Mesodermal cell (in vitro differentiated cells): ENCODE measurements around the gene H1-8.
"Not testable (repeated sequence)": the region's sequence is repeated elsewhere in the genome, so short reads cannot be mapped to it uniquely, and the experiment has no call there.

ENCODE experiments used
- H3K27ac ChIP-seq: 2 replicates; pipeline ENCODE4 v1.7.0; 2013; ENCODE audit warnings: mild to moderate bottlenecking, low read depth, low read length, moderate library complexity; ENCODE audit not compliant: severe bottlenecking
- H3K36me3 ChIP-seq: 2 replicates; pipeline ENCODE4 v1.7.1; 2013; ENCODE audit warnings: mild to moderate bottlenecking, low read length, moderate library complexity; ENCODE audit not compliant: control insufficient read depth, insufficient read depth
- H3K4me1 ChIP-seq: one replicate; pipeline ENCODE4 v1.7.1; 2013; ENCODE audit warnings: mild to moderate bottlenecking, low read length; ENCODE audit not compliant: insufficient read depth, control insufficient read depth, poor library complexity, severe bottlenecking
- H3K4me3 ChIP-seq: 2 replicates; pipeline ENCODE4 v1.7.0; 2013; ENCODE audit warnings: low read length, control low read depth, mild to moderate bottlenecking; ENCODE audit not compliant: insufficient read depth, poor library complexity, severe bottlenecking; ENCODE audit errors: extremely low read depth
- H3K9me3 ChIP-seq: 2 replicates; pipeline ENCODE4 v1.7.1; 2013; ENCODE audit warnings: mild to moderate bottlenecking, low read length, moderate library complexity; ENCODE audit not compliant: control insufficient read depth
- WGBS, 2 experiments: methylation state at CpG; one replicate each; pipeline ENCODE4 v1.1.5; 2013; ENCODE audit warnings: missing lambda C conversion rate in 2 of 2; ENCODE audit not compliant: insufficient coverage in 2 of 2; 5-methylcytosine and 5-hydroxymethylcytosine counted together

The H1-8 gene

GRCh38 chr3:129515821-129516432 is 27.0 kb upstream of the H1-8 start:
- not testable (repeated sequence) for H3K4me1 ChIP-seq, H3K27ac ChIP-seq, H3K9me3 ChIP-seq, H3K4me3 ChIP-seq
- WGBS, 2 experiments: 95 to 96% methylated on average over 3 to 7 of the region's 7 CpGs
- peaks cover 23% of the 10 kb centered on the region for H3K36me3 ChIP-seq

GRCh38 chr3:129517516-129517915 is 25.5 kb upstream of the H1-8 start:
- Histone ChIP-seq H3K9me3 (no peaks in the 10 kb centered on the region), H3K27ac (no peak overlapping the region), H3K4me1 (no peaks in the 10 kb centered on the region), H3K36me3 (peaks cover 14% of the 10 kb centered on the region), H3K4me3 (no peak overlapping the region)
- whole genome bisulfite sequencing, 2 experiments: 88 to 98% methylated on average over 7 of the region's 7 CpGs

- H3K36me3 ChIP-seq: peaks cover 10% of the 10 kb centered on the region
- H3K27ac ChIP-seq: no peak overlapping the region
- H3K4me3 ChIP-seq: no peak overlapping the region
- no peaks in the 10 kb centered on the region for H3K9me3 ChIP-seq
- 89 to 93% methylated on average over 6 to 7 of the region's 8 CpGs for WGBS, 2 experiments
- H3K4me1 ChIP-seq: no peaks in the 10 kb centered on the region
Measured at GRCh38 chr3:129518038-129518561, 24.9 kb upstream of the H1-8 start.

GRCh38 chr3:129518581-129518980 is 24.4 kb upstream of the H1-8 start:
- Histone ChIP-seq H3K27ac (no peak overlapping the region), H3K4me3 (no peak overlapping the region), H3K4me1 (no peaks in the 10 kb centered on the region), H3K9me3 (no peaks in the 10 kb centered on the region), H3K36me3 (peaks cover 10% of the 10 kb centered on the region)
- 88 to 95% methylated on average over 4 to 5 of the region's 8 CpGs for WGBS, 2 experiments

GRCh38 chr3:129519449-129519848 is 23.5 kb upstream of the H1-8 start:
- Histone ChIP-seq H3K4me3 (no peak overlapping the region), H3K9me3 (no peaks in the 10 kb centered on the region), H3K27ac (no peak overlapping the region), H3K4me1 (no peaks in the 10 kb centered on the region), H3K36me3 (peaks cover 10% of the 10 kb centered on the region)
- WGBS, 2 experiments: 91 to 96% methylated on average over 9 to 10 of the region's 10 CpGs

- Histone ChIP-seq H3K9me3 (no peaks in the 10 kb centered on the region), H3K36me3 (peaks cover 10% of the 10 kb centered on the region), H3K27ac (no peak overlapping the region), H3K4me1 (no peaks in the 10 kb centered on the region), H3K4me3 (no peak overlapping the region)
- 90 to 97% methylated on average over 12 to 13 of the region's 15 CpGs for WGBS, 2 experiments
Measured at GRCh38 chr3:129519896-129520715, 22.9 kb upstream of the H1-8 start.

GRCh38 chr3:129520960-129521359 is 22.0 kb upstream of the H1-8 start:
- H3K4me1 ChIP-seq: no peaks in the 10 kb centered on the region
- no peaks in the 10 kb centered on the region for H3K9me3 ChIP-seq
- peaks cover 9% of the 10 kb centered on the region for H3K36me3 ChIP-seq
- WGBS, 2 experiments: 89 to 93% methylated on average over 3 to 4 of the region's 4 CpGs
- no peak overlapping the region for H3K4me3 ChIP-seq
- H3K27ac ChIP-seq: no peak overlapping the region

- H3K4me1 ChIP-seq: no peaks in the 10 kb centered on the region
- no peaks in the 10 kb centered on the region for H3K9me3 ChIP-seq
- H3K4me3 ChIP-seq: no peak overlapping the region
- 66 to 93% methylated on average over 2 to 3 of the region's 8 CpGs for WGBS, 2 experiments
- peaks cover 4% of the 10 kb centered on the region for H3K36me3 ChIP-seq
- no peak overlapping the region for H3K27ac ChIP-seq
Measured at GRCh38 chr3:129521611-129522010, 21.4 kb upstream of the H1-8 start.

- Histone ChIP-seq H3K27ac (no peak overlapping the region), H3K36me3 (no peaks in the 10 kb centered on the region), H3K4me3 (no peak overlapping the region), H3K4me1 (no peaks in the 10 kb centered on the region), H3K9me3 (no peaks in the 10 kb centered on the region)
- WGBS, 2 experiments: 92 to 94% methylated on average over 5 of the region's 5 CpGs
Measured at GRCh38 chr3:129522953-129523352, 20.0 kb upstream of the H1-8 start.

- 96 to 100% methylated on average over 2 to 3 of the region's 4 CpGs for WGBS, 2 experiments
Measured at GRCh38 chr3:129524081-129524480, 18.9 kb upstream of the H1-8 start.

More at GRCh38 chr3:129524081-129524480, 18.9 kb upstream of the H1-8 start:
- no peaks in the 10 kb centered on the region for H3K9me3 ChIP-seq
- no peaks in the 10 kb centered on the region for H3K36me3 ChIP-seq
- no peak overlapping the region for H3K4me3 ChIP-seq
- H3K4me1 ChIP-seq: no peaks in the 10 kb centered on the region
- H3K27ac ChIP-seq: no peak overlapping the region
